Liver (tissue), 9 donors: Measurements from ENCODE around the gene SCGB3A2. TPM values are rescaled to one million over a fixed set of nuclear protein-coding genes. Genes with fewer than 3 reads are reported as not detected.
"Not testable (repeated sequence)": the region's sequence is repeated elsewhere in the genome, so short reads cannot be mapped to it uniquely, and the experiment has no call there.

Experiments
- DNase-seq: peaks from one replicate; pipeline ENCODE4 v3.0.0-alpha.2; 2017; ENCODE audit warnings: low spot score
- H3K27ac ChIP-seq, 2 donors: one replicate each; pipeline ENCODE4 v1.7.0; 2013; ENCODE audit warnings: inconsistent platforms in 2 of 2, low read length in 2 of 2, control low read depth in 1 of 2, low read depth in 1 of 2, mild to moderate bottlenecking in 1 of 2
- H3K27me3 ChIP-seq, 4 donors: one replicate each; pipeline versions ENCODE4 v1.6.1 to v1.7.0; 2013; ENCODE audit warnings: low read length in 3 of 4, inconsistent platforms in 1 of 4, mild to moderate bottlenecking in 1 of 4, moderate library complexity in 1 of 4; ENCODE audit not compliant: control insufficient read depth in 4 of 4, insufficient read depth in 4 of 4
- H3K36me3 ChIP-seq, 4 donors: one replicate each; pipeline versions ENCODE4 v1.6.1 to v1.7.0; 2013; ENCODE audit warnings: low read length in 3 of 4, mild to moderate bottlenecking in 3 of 4, low read depth in 1 of 4, moderate library complexity in 1 of 4; ENCODE audit not compliant: control insufficient read depth in 4 of 4, insufficient read depth in 3 of 4
- H3K4me1 ChIP-seq, 4 donors: one replicate each; pipeline versions ENCODE4 v1.6.1 to v1.7.0; 2013; ENCODE audit warnings: low read length in 3 of 4, mild to moderate bottlenecking in 3 of 4, moderate library complexity in 1 of 4; ENCODE audit not compliant: control insufficient read depth in 4 of 4, insufficient read depth in 4 of 4
- H3K4me3 ChIP-seq, 3 donors: one replicate each; pipeline versions ENCODE4 v1.6.1 to v1.7.0; 2013; ENCODE audit warnings: low read length in 3 of 3, control low read depth in 1 of 3, low read depth in 1 of 3, mild to moderate bottlenecking in 1 of 3
- H3K9ac ChIP-seq, 2 donors: one replicate each; pipeline ENCODE4 v1.7.0; 2013; ENCODE audit warnings: low read length in 2 of 2, mild to moderate bottlenecking in 2 of 2, moderate library complexity in 2 of 2, control low read depth in 1 of 2, low read depth in 1 of 2
- H3K9me3 ChIP-seq, 4 donors: one replicate each; pipeline versions ENCODE4 v1.6.1 to v1.7.0; 2013; ENCODE audit warnings: low read length in 3 of 4; ENCODE audit not compliant: control insufficient read depth in 4 of 4
- ATF3 ChIP-seq: IDR thresholded peaks from 2 replicates; pipeline ENCODE4 v1.6.1; 2016; ENCODE audit warnings: antibody characterized with exemption
- RAD21 ChIP-seq, 2 donors: IDR thresholded peaks; 2 replicates each; pipeline ENCODE4 v1.6.1; 2016; ENCODE audit warnings: antibody characterized with exemption in 2 of 2, mild to moderate bottlenecking in 2 of 2
- WGBS: extraction: QIAGEN DNeasy Blood & Tissue Kit; methylation state at CpG from one replicate; pipeline ENCODE4 v1.1.7; 2013; 5-methylcytosine and 5-hydroxymethylcytosine counted together
- polyA plus RNA-seq, 2 donors: library from polyadenylated mRNA; stranded (reverse) in 1 of 2; unstranded in 1 of 2; fragments of 200-250 nt in 1 of 2; fragments of >200 nt in 1 of 2; fragmentation: Nextera tagmentation in 1 of 2; extraction: Ambion mirVana in 1 of 2; gene quantifications; one replicate each; pipeline versions ENCODE4 v1.2.1 to v1.2.3, GENCODE V29; 2013 to 2015
- total RNA-seq, 2 donors: library from RNA; depleted of rRNA; stranded (reverse); fragments of >200 nt; gene quantifications; one replicate each; pipeline ENCODE4 v1.2.3, GENCODE V29; 2014
- TF ChIP-seq, protein P1 (sequence below): IDR thresholded peaks from 2 replicates; pipeline ENCODE4 v1.6.1; 2016; ENCODE audit warnings: antibody characterized with exemption, mild to moderate bottlenecking
- donor health status: healthy.
- donor health status: healthy.
- donor health status: healthy.
- donor health status: healthy.
- donor health status: healthy.

Gene SCGB3A2
- total and polyA plus RNA-seq, 4 donors, result not detected

DNA sequence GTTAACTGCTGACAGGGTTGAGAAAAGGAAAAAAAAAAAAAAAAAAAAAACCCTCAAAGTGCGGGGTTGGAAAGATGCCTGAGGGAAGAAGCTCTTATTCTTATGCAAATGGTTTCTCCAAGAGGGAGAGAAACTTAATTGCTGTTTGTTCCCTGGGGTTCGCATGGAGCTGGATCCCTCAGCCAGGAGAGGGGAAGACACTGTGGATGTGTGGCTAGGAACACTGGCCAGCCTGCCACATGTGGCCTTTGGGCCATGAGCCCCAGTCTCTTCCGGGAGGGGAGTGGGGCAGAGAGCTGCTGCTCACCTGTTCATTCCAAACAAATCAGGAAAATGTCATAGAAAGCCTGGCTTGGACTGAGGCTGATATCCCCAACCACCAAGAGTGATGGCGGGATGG, 9.4 kb upstream of the SCGB3A2 start (continued):
- TF ChIP-seq, protein P1, sequence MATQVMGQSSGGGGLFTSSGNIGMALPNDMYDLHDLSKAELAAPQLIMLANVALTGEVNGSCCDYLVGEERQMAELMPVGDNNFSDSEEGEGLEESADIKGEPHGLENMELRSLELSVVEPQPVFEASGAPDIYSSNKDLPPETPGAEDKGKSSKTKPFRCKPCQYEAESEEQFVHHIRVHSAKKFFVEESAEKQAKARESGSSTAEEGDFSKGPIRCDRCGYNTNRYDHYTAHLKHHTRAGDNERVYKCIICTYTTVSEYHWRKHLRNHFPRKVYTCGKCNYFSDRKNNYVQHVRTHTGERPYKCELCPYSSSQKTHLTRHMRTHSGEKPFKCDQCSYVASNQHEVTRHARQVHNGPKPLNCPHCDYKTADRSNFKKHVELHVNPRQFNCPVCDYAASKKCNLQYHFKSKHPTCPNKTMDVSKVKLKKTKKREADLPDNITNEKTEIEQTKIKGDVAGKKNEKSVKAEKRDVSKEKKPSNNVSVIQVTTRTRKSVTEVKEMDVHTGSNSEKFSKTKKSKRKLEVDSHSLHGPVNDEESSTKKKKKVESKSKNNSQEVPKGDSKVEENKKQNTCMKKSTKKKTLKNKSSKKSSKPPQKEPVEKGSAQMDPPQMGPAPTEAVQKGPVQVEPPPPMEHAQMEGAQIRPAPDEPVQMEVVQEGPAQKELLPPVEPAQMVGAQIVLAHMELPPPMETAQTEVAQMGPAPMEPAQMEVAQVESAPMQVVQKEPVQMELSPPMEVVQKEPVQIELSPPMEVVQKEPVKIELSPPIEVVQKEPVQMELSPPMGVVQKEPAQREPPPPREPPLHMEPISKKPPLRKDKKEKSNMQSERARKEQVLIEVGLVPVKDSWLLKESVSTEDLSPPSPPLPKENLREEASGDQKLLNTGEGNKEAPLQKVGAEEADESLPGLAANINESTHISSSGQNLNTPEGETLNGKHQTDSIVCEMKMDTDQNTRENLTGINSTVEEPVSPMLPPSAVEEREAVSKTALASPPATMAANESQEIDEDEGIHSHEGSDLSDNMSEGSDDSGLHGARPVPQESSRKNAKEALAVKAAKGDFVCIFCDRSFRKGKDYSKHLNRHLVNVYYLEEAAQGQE, result no peak
- TF ChIP-seq RAD21 (IDR thresholded peaks at IDR 0.05) (no peak), ATF3 (no peak)

DNA sequence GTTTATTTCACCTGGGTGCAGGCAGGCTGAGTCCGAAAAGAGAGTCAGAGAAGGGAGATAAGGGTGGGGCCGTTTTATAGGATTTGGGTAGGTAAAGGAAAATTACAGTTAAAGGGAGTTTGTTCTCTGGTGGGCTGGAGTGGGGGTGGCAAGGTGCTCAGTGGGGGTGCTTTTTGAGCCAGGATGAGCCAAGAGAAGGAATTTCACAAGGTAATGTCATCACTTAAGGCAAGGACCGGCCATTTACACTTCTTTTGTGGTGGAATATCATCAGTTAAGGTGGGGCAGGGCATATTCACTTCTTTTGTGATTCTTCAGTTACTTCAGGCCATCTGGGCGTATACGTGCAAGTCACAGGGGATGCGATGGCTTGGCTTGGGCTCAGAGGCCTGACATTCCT, 8.6 kb upstream of the SCGB3A2 start:
- 74% methylated on average over 6 of the region's 6 CpGs for WGBS
- H3K4me1 ChIP-seq, H3K27me3 ChIP-seq, DNase-seq, H3K36me3 ChIP-seq, H3K27ac ChIP-seq, H3K9ac ChIP-seq, H3K9me3 ChIP-seq, H3K4me3 ChIP-seq: not testable (repeated sequence)

DNA sequence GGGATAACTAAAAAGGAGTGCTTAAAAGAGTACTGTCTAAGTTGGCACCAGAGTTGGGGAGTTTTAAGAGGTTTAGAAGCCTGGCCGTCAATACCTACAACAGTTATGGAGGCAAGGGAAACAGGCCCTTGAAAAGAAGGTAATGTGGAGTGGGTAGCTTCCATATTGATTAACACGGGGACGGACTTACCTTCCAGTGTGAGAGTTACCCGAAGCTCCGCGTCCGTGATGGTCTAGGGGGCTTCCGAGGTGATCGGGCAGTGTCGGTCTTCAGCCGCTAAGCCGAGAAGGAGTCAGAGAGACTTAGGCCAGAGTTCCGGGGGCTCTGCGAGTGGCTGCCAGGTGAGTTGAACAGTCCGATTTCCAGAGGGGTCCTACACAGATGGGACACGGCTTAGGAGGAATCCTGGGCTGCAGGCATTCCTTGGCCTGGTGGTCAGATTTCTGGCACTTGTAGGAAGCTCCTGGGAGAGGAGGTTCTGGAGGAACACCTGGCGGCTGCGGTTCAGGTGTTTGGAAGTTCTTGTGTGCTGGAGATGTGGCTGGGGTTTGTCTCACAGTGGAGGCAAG, 6.4 kb upstream of the SCGB3A2 start:
- not testable (repeated sequence) for H3K4me3 ChIP-seq, H3K9me3 ChIP-seq, H3K36me3 ChIP-seq, H3K4me1 ChIP-seq, H3K27ac ChIP-seq, H3K27me3 ChIP-seq, H3K9ac ChIP-seq, DNase-seq
- 93% methylated on average over 17 of the region's 18 CpGs for WGBS

GRCh38 chr5:147872744-147873435, 5.6 kb upstream of the SCGB3A2 start:
- H3K9ac ChIP-seq, H3K4me3 ChIP-seq, H3K27ac ChIP-seq, H3K4me1 ChIP-seq, H3K36me3 ChIP-seq, H3K27me3 ChIP-seq, H3K9me3 ChIP-seq, DNase-seq: not testable (repeated sequence)
- 89% methylated on average over 16 of the region's 16 CpGs for WGBS

- not testable (repeated sequence) for H3K4me3 ChIP-seq, H3K9me3 ChIP-seq, H3K27ac ChIP-seq, DNase-seq, H3K4me1 ChIP-seq, H3K36me3 ChIP-seq, H3K9ac ChIP-seq, H3K27me3 ChIP-seq
- 87% methylated on average over 5 of the region's 8 CpGs for WGBS
These were observed 4.2 kb upstream of the SCGB3A2 start for GRCh38 chr5:147874118-147874875.
